ENCODE results near the gene C19orf12.

- TF ChIP-seq POLR2A (IDR thresholded peaks at IDR 0.05) (no peak), CTCF (IDR thresholded peaks at IDR 0.05) (no peak)
Measured at GRCh38 chr19:29760752-29761502, 45.9 kb upstream of the C19orf12 start.
